ENCODE data around the gene DCAF6.
A peak's percentile ranks its signal among the peaks of the same experiment; 100 is the strongest.

Gene DCAF6

GRCh38 chr1:167997037-167997575, 60.6 kb downstream of the DCAF6 start:
- DNase-seq (ENCODE audit: low read depth, low spot score), result no peak
- Histone ChIP-seq H3K36me3 (ENCODE audit: insufficient read depth, low read length) (peaks cover 6% of the 10 kb centered on the region; the same call in 1 of the 2 replicates), H3K27ac (no peak overlapping the region), H3K4me3 (no peak overlapping the region), H3K9ac (ENCODE audit: insufficient read length) (no peak overlapping the region), H3K9me3 (ENCODE audit: low read depth, low read length) (no peaks in the 10 kb centered on the region)
- TF ChIP-seq FOXP2 (optimal IDR thresholded peaks at IDR 0.05; ENCODE audit: control extremely low read depth, extremely low read length, insufficient read depth), result no peak
- no peak for TF ChIP-seq POLR2AphosphoS5 (IDR thresholded peaks at IDR 0.05; ENCODE audit: borderline replicate concordance, low read depth, low read length)
- TF ChIP-seq EZH2 (IDR thresholded peaks at IDR 0.05), result no peak

- no peak overlapping the region for H3K4me3 ChIP-seq
- no peak for DNase-seq (ENCODE audit: low read depth, low spot score)
- no peaks in the 10 kb centered on the region for H3K9me3 ChIP-seq (ENCODE audit: low read depth, low read length)
- H3K9ac ChIP-seq (ENCODE audit: insufficient read length), result no peak overlapping the region
- no peak for TF ChIP-seq POLR2AphosphoS5 (IDR thresholded peaks at IDR 0.05; ENCODE audit: borderline replicate concordance, low read depth, low read length)
- H3K27ac ChIP-seq, result no peak overlapping the region
- H3K36me3 ChIP-seq (ENCODE audit: insufficient read depth, low read length), result peaks cover 9% of the 10 kb centered on the region
These were observed 63.4 kb downstream of the DCAF6 start for GRCh38 chr1:167999877-168000276.

- no peaks in the 10 kb centered on the region for H3K9me3 ChIP-seq (ENCODE audit: low read depth, low read length)
- no peak for TF ChIP-seq EZH2 (IDR thresholded peaks at IDR 0.05)
- TF ChIP-seq FOXP2 (optimal IDR thresholded peaks at IDR 0.05; ENCODE audit: control extremely low read depth, extremely low read length, insufficient read depth), result no peak
- TF ChIP-seq POLR2AphosphoS5 (IDR thresholded peaks at IDR 0.05; ENCODE audit: borderline replicate concordance, low read depth, low read length), result no peak
- DNase-seq (ENCODE audit: low read depth, low spot score), result no peak
- H3K36me3 ChIP-seq (ENCODE audit: insufficient read depth, low read length), result peaks cover 9% of the 10 kb centered on the region
- H3K9ac ChIP-seq (ENCODE audit: insufficient read length), result no peak overlapping the region
- H3K27ac ChIP-seq, result no peak overlapping the region
- no peak overlapping the region for H3K4me3 ChIP-seq
These were observed 64.2 kb downstream of the DCAF6 start for GRCh38 chr1:168000656-168001055.

DNA sequence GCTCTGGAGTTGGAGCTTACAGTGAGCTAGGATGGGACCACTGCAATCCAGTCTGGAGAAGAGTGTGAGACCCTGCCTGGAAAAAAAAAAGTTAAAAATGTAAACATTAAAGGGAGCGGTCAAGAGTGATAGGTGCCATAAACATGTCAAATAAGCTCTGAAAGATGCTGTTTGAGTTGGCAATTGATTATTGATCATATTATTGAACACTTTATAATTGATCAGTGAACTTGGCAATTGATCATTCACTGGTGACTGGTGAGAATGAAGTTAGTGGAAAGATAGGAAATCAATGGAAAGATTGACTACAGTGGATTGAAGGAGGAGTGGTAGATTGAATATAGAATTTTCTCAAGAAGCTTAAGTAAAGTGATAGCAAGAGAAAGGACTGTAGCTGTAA, 64.7 kb downstream of the DCAF6 start:
- Histone ChIP-seq H3K9ac (ENCODE audit: insufficient read length) (no peak overlapping the region), H3K27ac (no peak overlapping the region), H3K9me3 (ENCODE audit: low read depth, low read length) (no peaks in the 10 kb centered on the region), H3K4me3 (no peak overlapping the region), H3K36me3 (ENCODE audit: insufficient read depth, low read length) (peaks cover 9% of the 10 kb centered on the region)
- no peak for TF ChIP-seq EZH2 (IDR thresholded peaks at IDR 0.05)
- TF ChIP-seq POLR2AphosphoS5 (IDR thresholded peaks at IDR 0.05; ENCODE audit: borderline replicate concordance, low read depth, low read length), result no peak
- no peak for DNase-seq (ENCODE audit: low read depth, low spot score)

DNA sequence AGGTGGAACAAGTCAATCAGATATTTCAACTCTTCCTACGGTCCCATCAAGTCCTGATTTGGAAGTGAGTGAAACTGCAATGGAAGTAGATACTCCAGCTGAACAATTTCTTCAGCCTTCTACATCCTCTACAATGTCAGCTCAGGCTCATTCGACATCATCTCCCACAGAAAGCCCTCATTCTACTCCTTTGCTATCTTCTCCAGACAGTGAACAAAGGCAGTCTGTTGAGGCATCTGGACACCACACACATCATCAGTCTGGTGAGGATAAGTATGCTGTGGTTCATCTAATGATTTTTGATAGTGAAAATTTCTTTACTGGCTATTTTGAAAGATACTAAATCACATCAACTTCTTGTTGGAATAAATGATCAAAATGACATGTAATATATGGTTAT, 68.0 kb downstream of the DCAF6 start:
- H3K27ac ChIP-seq, result no peak overlapping the region
- H3K36me3 ChIP-seq (ENCODE audit: insufficient read depth, low read length), result peaks cover 20% of the 10 kb centered on the region
- no peak overlapping the region for H3K4me3 ChIP-seq
- TF ChIP-seq POLR2AphosphoS5 (IDR thresholded peaks at IDR 0.05; ENCODE audit: borderline replicate concordance, low read depth, low read length), result no peak
- no peak for TF ChIP-seq EZH2 (IDR thresholded peaks at IDR 0.05)
- TF ChIP-seq FOXP2 (optimal IDR thresholded peaks at IDR 0.05; ENCODE audit: control extremely low read depth, extremely low read length, insufficient read depth), result no peak
- DNase-seq (ENCODE audit: low read depth, low spot score), result no peak
- H3K9me3 ChIP-seq (ENCODE audit: low read depth, low read length), result no peaks in the 10 kb centered on the region
- H3K9ac ChIP-seq (ENCODE audit: insufficient read length), result no peak overlapping the region

GRCh38 chr1:168005529-168005928, 69.0 kb downstream of the DCAF6 start:
- no peak overlapping the region for H3K4me3 ChIP-seq
- DNase-seq (ENCODE audit: low read depth, low spot score), result no peak
- peaks cover 20% of the 10 kb centered on the region for H3K36me3 ChIP-seq (ENCODE audit: insufficient read depth, low read length)
- H3K27ac ChIP-seq, result peak overlapping the region; percentile 65; the same call in 1 of the 2 replicates
- TF ChIP-seq EZH2 (IDR thresholded peaks at IDR 0.05) (no peak), POLR2AphosphoS5 (IDR thresholded peaks at IDR 0.05; ENCODE audit: borderline replicate concordance, low read depth, low read length) (no peak), FOXP2 (optimal IDR thresholded peaks at IDR 0.05; ENCODE audit: control extremely low read depth, extremely low read length, insufficient read depth) (no peak)
- H3K9ac ChIP-seq (ENCODE audit: insufficient read length), result no peak overlapping the region
- H3K9me3 ChIP-seq (ENCODE audit: low read depth, low read length), result no peaks in the 10 kb centered on the region

- no peak for TF ChIP-seq POLR2AphosphoS5 (IDR thresholded peaks at IDR 0.05; ENCODE audit: borderline replicate concordance, low read depth, low read length)
- no peak for TF ChIP-seq FOXP2 (optimal IDR thresholded peaks at IDR 0.05; ENCODE audit: control extremely low read depth, extremely low read length, insufficient read depth)
- TF ChIP-seq EZH2 (IDR thresholded peaks at IDR 0.05), result no peak
- Histone ChIP-seq H3K4me3 (no peak overlapping the region), H3K9ac (ENCODE audit: insufficient read length) (no peak overlapping the region), H3K9me3 (ENCODE audit: low read depth, low read length) (no peaks in the 10 kb centered on the region), H3K27ac (no peak overlapping the region), H3K36me3 (ENCODE audit: insufficient read depth, low read length) (peaks cover 20% of the 10 kb centered on the region)
- DNase-seq (ENCODE audit: low read depth, low spot score), result no peak
These were observed 71.2 kb downstream of the DCAF6 start for GRCh38 chr1:168007691-168008090.

GRCh38 chr1:168008595-168008994, 72.1 kb downstream of the DCAF6 start:
- H3K9ac ChIP-seq (ENCODE audit: insufficient read length), result no peak overlapping the region
- no peak overlapping the region for H3K27ac ChIP-seq
- no peak for DNase-seq (ENCODE audit: low read depth, low spot score)
- no peaks in the 10 kb centered on the region for H3K9me3 ChIP-seq (ENCODE audit: low read depth, low read length)
- no peak overlapping the region for H3K4me3 ChIP-seq
- peaks cover 20% of the 10 kb centered on the region for H3K36me3 ChIP-seq (ENCODE audit: insufficient read depth, low read length)
- TF ChIP-seq EZH2 (IDR thresholded peaks at IDR 0.05) (no peak), FOXP2 (optimal IDR thresholded peaks at IDR 0.05; ENCODE audit: control extremely low read depth, extremely low read length, insufficient read depth) (no peak), POLR2AphosphoS5 (IDR thresholded peaks at IDR 0.05; ENCODE audit: borderline replicate concordance, low read depth, low read length) (no peak)

DNA sequence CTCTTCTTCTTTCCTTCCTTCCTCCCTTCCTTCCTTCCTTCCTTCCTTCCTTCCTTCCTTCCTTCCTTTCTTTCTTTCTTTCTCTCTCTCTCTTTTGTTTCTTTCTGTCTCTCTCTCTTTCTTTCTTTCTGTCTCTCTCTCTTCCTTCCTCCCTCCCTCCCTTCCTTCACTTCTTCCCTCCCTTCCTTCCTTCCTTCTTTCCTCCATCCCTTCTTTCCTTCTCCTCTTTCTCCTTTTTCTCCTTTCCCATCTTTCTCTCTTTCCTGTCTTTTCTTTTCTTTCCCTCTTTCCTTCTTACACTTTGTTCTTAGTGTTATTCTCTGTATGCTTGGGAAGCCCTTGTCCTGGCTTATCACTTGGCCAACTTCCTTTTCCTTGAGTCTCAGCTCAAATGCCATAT, 72.8 kb downstream of the DCAF6 start:
- H3K4me3 ChIP-seq, result no peak overlapping the region
- H3K36me3 ChIP-seq (ENCODE audit: insufficient read depth, low read length), result peaks cover 16% of the 10 kb centered on the region

More for the DNA sequence above, 72.8 kb downstream of the DCAF6 start:
- no peak for DNase-seq (ENCODE audit: low read depth, low spot score)
- Histone ChIP-seq H3K9ac (ENCODE audit: insufficient read length) (no peak overlapping the region), H3K9me3 (ENCODE audit: low read depth, low read length) (no peaks in the 10 kb centered on the region), H3K27ac (no peak overlapping the region)
- TF ChIP-seq FOXP2 (optimal IDR thresholded peaks at IDR 0.05; ENCODE audit: control extremely low read depth, extremely low read length, insufficient read depth) (no peak), POLR2AphosphoS5 (IDR thresholded peaks at IDR 0.05; ENCODE audit: borderline replicate concordance, low read depth, low read length) (no peak), EZH2 (IDR thresholded peaks at IDR 0.05) (no peak)

Measured in SK-N-MC (cell line).